Measurements from ENCODE around the gene OVOL3. TPM values are rescaled to one million over a fixed set of nuclear protein-coding genes. Genes with fewer than 3 reads are reported as not detected.

The OVOL3 gene
- polyA plus RNA-seq, 1 donor: not detected

GRCh38 chr19:36100476-36100875 lies 10.5 kb upstream of the OVOL3 start:
- DNase-seq (ENCODE audit: low read depth): no peak

- DNase-seq (ENCODE audit: low read depth): no peak
Measured at GRCh38 chr19:36101550-36102327, 9.2 kb upstream of the OVOL3 start.

GRCh38 chr19:36103040-36103626 lies 7.8 kb upstream of the OVOL3 start:
- DNase-seq (ENCODE audit: low read depth): no peak

- DNase-seq (ENCODE audit: low read depth): no peak
Measured at GRCh38 chr19:36103842-36104552, 6.9 kb upstream of the OVOL3 start.

- no peak for DNase-seq (ENCODE audit: low read depth)
Measured at GRCh38 chr19:36106441-36106840, 4.5 kb upstream of the OVOL3 start.

- no peak for DNase-seq (ENCODE audit: low read depth)
Measured at GRCh38 chr19:36106991-36107390, 4.0 kb upstream of the OVOL3 start.

- DNase-seq (ENCODE audit: low read depth): no peak
Measured at GRCh38 chr19:36108684-36109083, 2.3 kb upstream of the OVOL3 start.

- DNase-seq (ENCODE audit: low read depth): no peak
Measured at GRCh38 chr19:36111200-36111539, 227 bp downstream of the OVOL3 start.

- no peak for DNase-seq (ENCODE audit: low read depth)
Measured at GRCh38 chr19:36112678-36113077, 1.7 kb downstream of the OVOL3 start.

GRCh38 chr19:36113425-36113824 lies 2.5 kb downstream of the OVOL3 start:
- no peak for DNase-seq (ENCODE audit: low read depth)

GRCh38 chr19:36113894-36114720 lies 3.2 kb downstream of the OVOL3 start:
- no peak for DNase-seq (ENCODE audit: low read depth)

GRCh38 chr19:36114721-36115452 lies 3.9 kb downstream of the OVOL3 start, which contains the start of gene POLR2I:
POLR2I (minus strand) TSS chr19:36114875; CDS start chr19:36114856, 19 bp downstream.
- DNase-seq (ENCODE audit: low read depth): peak; percentile 98

- DNase-seq (ENCODE audit: low read depth): no peak
Measured at GRCh38 chr19:36115453-36116343, 4.8 kb downstream of the OVOL3 start, which contains the start of gene TBCB. TBCB (plus strand) TSS chr19:36115468; CDS start chr19:36115561, 93 bp downstream.

GRCh38 chr19:36116344-36116637 lies 5.3 kb downstream of the OVOL3 start:
- DNase-seq (ENCODE audit: low read depth): no peak

GRCh38 chr19:36120092-36120983 lies 9.4 kb downstream of the OVOL3 start:
- DNase-seq (ENCODE audit: low read depth): no peak

- DNase-seq (ENCODE audit: low read depth): no peak
Measured at GRCh38 chr19:36120984-36121358, 10.0 kb downstream of the OVOL3 start.

- no peak for DNase-seq (ENCODE audit: low read depth)
Measured at GRCh38 chr19:36121486-36122124, 10.7 kb downstream of the OVOL3 start.

- DNase-seq (ENCODE audit: low read depth): no peak
Measured at GRCh38 chr19:36125557-36125956, 14.6 kb downstream of the OVOL3 start.

GRCh38 chr19:36128392-36128736 lies 17.4 kb downstream of the OVOL3 start:
- no peak for DNase-seq (ENCODE audit: low read depth)

Measured in forelimb muscle (tissue), 1 donor.